Hematopoietic multipotent progenitor cell treated with erythropoietin and hydrocortisone succinate and interleukin-3 and kit ligand, for 17 days (in vitro differentiated cells): ENCODE measurements around the gene ZNF595.
"Not testable (repeated sequence)": the region's sequence is repeated elsewhere in the genome, so short reads cannot be mapped to it uniquely, and the experiment has no call there.

ENCODE experiments used
- DNase-seq: peaks from one replicate; pipeline ENCODE4 v3.0.0-alpha.2; 2015; ENCODE audit warnings: low spot score

Gene ZNF595

GRCh38 chr4:52804-53479 lies at the start of gene ZNF595:
TSS of gene ZNF595 (plus strand) at chr4:53321. CDS start at chr4:53489, 168 bp downstream.
- not testable (repeated sequence) for DNase-seq

- peak; percentile 13 for DNase-seq
Measured at GRCh38 chr4:9937-10870, 42.9 kb upstream of the ZNF595 start.

DNA sequence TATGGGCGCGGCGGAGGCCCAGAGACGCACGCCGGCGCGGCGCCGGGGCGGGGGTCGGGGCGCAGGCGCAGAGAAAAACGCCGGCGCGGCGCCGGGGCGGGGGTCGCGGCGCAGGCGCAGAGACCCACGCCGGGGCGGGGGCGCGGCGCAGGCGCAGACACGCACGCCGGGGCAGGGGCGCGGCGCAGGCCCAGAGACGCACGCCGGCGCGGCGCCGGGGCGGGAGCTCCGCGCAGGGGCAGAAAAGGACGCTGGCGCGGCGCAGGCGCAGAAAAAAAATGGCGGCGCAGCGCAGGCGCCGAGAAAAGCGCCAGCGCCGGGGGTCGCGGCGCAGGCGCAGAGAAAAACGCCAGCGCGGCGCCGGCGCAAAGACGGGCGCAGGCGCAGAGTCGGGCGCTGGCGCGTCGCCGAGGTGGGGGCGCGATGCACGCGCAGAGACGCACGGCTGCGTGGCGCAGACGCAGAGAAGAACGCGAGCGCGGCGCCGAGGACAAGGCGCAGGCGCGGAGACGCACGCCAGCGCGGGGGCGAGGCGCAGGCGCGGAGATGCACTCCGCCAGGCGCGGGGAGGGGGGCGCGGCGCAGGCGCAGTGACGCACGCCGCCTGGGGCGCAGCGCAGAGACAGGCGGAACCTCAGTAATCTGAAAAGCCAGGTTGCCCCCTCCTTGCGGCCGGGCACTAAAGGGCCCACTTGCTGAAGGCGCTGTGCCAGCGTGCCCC lies 41.9 kb upstream of the ZNF595 start:
- DNase-seq, result not testable (repeated sequence)

DNA sequence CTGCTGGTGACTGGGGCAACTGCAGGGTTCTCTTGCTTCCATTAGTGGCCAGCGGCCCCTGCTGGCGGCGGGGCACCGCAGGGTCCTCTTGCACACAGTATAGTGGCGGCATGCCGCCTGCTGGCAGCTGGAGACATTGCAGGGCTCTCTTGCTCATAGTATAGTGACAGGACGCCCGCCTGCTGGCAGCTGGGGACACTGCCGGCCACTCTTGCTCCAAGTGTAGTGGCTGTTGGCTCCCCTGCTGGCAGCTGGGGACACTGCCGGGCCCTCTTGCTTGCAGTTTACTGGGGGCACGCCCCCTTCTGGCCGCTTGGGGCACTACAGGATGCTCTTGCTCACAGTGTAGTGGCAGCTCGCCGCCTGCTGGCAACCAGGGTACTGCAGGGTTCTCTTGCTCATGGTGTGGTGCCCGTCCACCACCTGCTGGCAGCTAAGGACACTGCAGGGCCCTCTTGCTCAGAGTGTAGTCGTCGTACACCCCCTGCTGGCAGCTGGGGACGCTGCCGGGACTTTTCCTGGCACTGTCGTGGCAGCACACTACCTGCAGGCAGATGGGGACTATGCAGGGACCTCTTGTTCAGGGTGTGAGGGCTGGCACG lies 41.2 kb upstream of the ZNF595 start:
- DNase-seq, result peak; percentile 42

DNA sequence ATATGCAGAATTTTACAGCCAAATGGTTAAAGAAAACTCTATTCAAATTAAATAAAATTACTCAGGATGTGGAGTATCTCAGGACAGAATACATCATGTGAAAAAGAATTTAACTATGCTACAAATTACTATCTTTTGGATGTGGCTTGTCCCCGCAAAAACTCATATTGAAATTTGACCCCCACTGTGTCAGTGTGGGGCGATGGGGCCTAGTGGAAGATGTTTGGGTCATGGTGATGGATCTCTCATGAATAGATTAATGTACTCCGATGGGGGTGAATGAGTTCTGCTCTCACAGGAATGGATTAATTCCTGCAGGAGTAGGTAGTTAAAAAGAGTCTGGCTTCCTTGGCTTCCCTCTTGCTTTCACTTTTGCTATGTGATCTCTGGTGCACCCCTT lies 35.0 kb upstream of the ZNF595 start:
- DNase-seq, result not testable (repeated sequence)

DNA sequence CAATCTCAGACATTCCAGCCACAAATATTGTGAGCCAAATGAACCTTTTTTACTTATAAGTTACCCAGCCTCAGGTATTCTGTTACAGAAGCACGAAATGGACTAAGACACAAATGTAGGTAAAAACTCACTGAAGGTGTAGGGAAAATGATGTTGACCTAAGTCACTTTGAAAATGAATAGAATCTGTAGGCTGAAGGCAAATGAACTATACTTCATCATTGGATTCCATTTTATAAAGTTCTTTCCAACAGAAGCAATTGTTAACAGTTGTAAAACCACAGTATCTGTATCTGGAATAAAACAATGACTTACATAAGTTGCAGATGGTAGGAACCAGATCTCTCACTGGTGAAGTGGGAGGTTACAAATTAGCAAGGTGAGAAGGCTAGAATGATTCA lies 34.5 kb upstream of the ZNF595 start:
- DNase-seq, result not testable (repeated sequence)

GRCh38 chr4:22882-23281 lies 30.2 kb upstream of the ZNF595 start:
- not testable (repeated sequence) for DNase-seq

DNA sequence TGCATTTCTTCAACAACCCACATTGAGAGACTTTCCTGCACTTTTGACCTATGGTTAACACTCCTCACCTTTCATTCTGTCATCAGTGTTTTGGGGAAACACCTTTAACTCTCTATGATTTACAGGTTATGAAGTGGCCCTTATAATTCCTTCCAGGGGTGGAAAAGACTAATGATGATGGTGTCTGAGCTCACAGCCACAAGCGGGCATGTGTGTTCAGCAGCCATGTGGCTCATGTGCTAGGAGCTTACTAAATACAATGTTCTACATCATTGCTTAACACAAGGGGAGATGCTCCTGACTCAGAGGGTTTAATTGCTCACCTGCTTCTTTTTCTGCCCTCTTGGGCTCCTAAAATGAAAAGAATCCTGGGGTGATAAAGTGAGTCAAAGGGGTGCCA lies 28.8 kb upstream of the ZNF595 start:
- not testable (repeated sequence) for DNase-seq

DNA sequence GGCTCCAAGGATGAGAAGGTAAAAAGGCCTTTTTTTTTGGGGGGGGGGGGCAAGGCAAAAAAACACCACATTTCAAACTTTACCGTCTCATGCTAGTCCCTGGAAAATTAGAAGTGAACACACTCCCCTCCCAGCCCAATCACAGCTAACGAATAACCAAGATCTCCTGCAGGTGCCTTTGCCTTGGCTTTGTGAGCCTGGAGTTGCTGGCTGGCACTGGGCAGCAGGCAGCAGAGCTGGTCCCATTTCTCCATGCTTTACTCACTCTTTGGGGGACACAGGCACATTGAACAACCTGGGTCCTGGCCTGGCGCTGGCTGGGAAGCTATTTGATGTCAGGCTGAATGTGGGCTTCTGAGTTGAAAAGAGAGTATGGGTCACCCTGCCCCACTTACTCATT lies 25.6 kb upstream of the ZNF595 start:
- not testable (repeated sequence) for DNase-seq

- not testable (repeated sequence) for DNase-seq
Measured at GRCh38 chr4:28767-29542, 24.2 kb upstream of the ZNF595 start.

- DNase-seq, result not testable (repeated sequence)
Measured at GRCh38 chr4:33314-33713, 19.8 kb upstream of the ZNF595 start.

DNA sequence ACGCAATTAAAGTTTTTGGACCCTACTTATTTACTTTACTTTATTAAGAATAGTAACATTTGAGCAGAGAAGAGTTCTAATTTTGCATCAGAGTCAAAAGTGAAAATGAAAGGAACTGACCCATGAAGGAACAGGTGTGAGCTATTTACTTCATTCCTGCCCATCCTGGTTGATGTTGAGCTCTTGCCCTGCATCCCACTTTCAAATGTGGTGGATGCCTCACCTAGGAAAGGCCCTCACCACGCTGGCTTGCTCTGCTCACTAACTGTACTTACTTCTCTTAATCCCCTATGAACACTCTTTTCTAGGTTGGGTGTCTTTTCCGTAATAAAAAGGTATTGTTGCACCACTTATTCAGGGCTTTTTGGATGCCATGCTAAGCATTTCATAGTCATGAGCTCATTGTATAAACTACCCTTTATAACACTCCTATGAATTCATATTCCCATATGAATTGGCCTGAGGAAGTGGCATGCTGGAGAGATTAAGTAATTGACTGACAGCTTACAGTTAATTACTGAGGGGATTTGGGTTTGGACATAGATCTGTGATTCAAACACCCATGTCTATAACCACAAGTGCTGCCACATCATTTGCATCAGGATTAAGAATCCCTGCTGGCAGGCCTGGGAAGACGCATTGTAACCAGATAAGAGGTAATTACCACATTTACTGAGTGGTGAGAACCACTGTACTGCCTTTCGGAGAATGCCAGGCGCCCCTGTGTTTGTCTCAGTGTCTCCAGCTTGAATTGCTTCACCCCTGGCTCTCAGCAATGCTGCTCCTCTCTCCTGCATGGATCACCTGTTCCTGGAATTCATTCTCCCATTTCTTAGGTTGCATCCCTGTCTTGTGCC lies 16.3 kb upstream of the ZNF595 start:
- not testable (repeated sequence) for DNase-seq

- not testable (repeated sequence) for DNase-seq
Measured at GRCh38 chr4:38202-38601, 14.9 kb upstream of the ZNF595 start.

DNA sequence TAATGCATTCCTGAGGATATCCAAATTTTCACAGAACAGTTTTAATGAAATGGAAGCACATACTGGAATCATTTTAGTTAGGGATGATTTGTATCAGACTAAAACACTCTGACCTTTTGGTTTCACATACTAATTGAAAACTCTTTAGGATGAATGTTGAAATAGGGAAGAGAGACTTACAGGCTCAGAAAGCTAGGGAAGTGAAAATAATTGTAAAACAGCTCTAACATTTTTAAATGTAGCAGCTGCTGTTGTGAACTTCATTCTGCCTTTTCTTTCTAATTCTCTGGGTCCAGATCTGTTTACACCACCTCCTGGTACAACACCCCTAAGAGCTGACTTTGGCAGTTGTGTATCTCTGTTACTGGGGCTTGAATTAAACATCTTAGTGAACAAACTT lies 9.7 kb upstream of the ZNF595 start:
- DNase-seq, result not testable (repeated sequence)

DNA sequence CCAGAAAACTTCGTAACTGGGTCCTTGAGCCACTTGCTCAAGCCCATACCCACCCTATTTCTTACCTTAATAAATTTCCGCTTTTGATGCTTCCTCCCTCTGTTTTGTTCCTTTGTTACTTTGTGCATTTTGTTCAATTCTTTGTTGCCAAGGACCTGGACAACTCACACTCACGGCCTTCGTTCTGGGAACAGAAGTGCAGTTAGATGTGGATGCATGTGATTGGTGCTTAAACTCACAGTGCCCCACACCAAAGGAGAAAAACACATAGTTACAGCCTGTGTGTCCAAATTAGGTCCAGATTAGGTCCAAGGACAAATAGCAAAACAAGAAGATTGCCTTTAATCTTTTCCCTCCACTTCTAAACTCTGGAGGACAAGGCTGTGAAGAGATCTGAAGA lies 1.9 kb upstream of the ZNF595 start:
- not testable (repeated sequence) for DNase-seq

GRCh38 chr4:51655-52277 lies 1.4 kb upstream of the ZNF595 start:
- DNase-seq, result not testable (repeated sequence)

DNA sequence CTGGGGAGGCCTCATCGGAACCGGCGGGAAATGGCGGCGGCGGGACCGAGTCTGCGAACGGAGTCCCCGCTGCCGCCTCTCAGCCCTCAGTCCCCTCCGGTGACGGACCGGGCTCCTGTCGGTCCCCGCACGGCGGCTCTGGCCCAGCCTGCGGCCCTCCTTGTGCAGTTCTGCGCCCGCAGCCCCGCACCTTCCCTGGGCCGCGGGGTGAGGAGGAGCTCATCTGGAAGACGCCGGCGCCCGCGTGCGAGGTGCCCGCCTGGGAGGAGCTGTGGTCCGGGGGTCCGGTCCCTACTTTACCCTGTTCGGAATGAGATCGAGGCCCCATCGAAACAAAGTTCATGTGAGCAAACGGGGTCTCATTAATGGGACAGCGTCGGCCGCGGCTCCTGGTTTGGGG lies 400 bp downstream of the ZNF595 start:
- DNase-seq, result not testable (repeated sequence)

DNA sequence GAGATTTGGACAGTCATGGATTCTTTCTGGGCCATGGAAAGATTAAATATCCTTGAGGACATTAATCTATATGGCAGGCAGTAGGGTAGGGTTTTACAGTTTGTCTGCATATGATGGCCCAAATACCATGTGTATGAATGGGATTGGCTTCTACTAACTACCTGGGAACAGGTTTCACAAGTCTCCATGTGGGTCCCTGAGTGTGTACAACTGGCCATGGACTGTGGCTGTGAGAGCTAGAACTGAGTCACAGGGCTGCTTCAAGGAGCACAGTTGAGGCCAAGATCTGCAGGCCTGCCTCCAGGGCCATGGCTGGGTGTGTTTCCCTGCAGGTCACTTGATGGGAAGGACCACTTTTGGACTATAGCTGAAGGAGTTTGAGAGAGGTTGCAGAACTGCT lies 11.6 kb downstream of the ZNF595 start:
- DNase-seq, result not testable (repeated sequence)

DNA sequence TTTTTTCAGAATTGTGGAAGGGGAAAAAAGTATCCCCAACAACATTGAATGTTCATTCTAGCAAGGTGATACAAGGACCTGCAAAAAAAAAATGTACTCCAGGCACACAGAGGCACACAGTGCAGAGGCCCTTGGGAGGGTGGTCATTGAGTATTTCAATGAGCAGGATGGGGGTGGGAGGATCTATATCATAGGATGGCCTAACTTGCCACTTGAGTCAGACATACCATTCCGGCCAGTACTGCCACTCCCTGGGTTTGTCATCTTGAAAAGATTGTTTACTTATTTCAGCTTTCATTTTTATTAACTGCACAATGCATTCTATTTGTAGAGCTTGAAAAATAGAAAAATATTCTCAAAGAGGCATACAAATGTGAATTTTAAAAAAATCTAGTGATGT lies 18.7 kb downstream of the ZNF595 start:
- no peak for DNase-seq

DNA sequence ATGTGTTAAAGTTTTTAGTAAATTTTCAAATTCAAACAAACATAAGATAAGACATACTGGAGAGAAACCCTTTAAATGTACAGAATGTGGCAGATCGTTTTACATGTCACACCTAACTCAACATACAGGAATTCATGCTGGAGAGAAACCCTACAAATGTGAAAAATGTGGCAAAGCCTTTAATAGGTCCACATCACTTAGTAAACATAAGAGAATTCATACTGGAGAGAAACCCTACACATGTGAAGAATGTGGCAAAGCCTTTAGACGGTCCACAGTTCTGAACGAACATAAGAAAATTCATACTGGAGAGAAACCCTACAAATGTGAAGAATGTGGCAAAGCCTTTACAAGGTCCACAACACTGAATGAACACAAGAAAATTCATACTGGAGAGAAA lies 32.8 kb downstream of the ZNF595 start:
- DNase-seq, result no peak
